ENCODE results near the gene IFI27L1.

- TF ChIP-seq CTCF (IDR thresholded peaks at IDR 0.05; ENCODE audit: poor library complexity, severe bottlenecking) (no peak), TAF1 (IDR thresholded peaks at IDR 0.05; ENCODE audit: low read depth) (no peak), REST (IDR thresholded peaks at IDR 0.05; ENCODE audit: borderline replicate concordance) (no peak), RAD21 (conservative IDR thresholded peaks at IDR 0.05) (no peak)
Measured at GRCh38 chr14:94099006-94099405, 17.9 kb downstream of the IFI27L1 start.

Measured in neural cell (in vitro differentiated cells).